GM20000 (cell line): ENCODE data around the gene USF1.

ENCODE experiments used
- DNase-seq: peaks from one replicate; pipeline ENCODE4 v3.0.0; 2012; ENCODE audit warnings: low spot score
- TF ChIP-seq, protein P1 (sequence below): IDR thresholded peaks from 2 replicates; pipeline ENCODE4 v1.5.1; 2012; ENCODE audit warnings: mild to moderate bottlenecking, control low read depth; ENCODE audit errors: extremely low read depth, missing control alignments

The USF1 gene

GRCh38 chr1:161054805-161055204, 9.0 kb upstream of the USF1 start:
- DNase-seq: no peak
- TF ChIP-seq, protein P1, sequence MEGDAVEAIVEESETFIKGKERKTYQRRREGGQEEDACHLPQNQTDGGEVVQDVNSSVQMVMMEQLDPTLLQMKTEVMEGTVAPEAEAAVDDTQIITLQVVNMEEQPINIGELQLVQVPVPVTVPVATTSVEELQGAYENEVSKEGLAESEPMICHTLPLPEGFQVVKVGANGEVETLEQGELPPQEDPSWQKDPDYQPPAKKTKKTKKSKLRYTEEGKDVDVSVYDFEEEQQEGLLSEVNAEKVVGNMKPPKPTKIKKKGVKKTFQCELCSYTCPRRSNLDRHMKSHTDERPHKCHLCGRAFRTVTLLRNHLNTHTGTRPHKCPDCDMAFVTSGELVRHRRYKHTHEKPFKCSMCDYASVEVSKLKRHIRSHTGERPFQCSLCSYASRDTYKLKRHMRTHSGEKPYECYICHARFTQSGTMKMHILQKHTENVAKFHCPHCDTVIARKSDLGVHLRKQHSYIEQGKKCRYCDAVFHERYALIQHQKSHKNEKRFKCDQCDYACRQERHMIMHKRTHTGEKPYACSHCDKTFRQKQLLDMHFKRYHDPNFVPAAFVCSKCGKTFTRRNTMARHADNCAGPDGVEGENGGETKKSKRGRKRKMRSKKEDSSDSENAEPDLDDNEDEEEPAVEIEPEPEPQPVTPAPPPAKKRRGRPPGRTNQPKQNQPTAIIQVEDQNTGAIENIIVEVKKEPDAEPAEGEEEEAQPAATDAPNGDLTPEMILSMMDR: no peak

GRCh38 chr1:161054232-161054631, 8.5 kb upstream of the USF1 start:
- TF ChIP-seq, protein P1: no peak
- DNase-seq: no peak

DNA sequence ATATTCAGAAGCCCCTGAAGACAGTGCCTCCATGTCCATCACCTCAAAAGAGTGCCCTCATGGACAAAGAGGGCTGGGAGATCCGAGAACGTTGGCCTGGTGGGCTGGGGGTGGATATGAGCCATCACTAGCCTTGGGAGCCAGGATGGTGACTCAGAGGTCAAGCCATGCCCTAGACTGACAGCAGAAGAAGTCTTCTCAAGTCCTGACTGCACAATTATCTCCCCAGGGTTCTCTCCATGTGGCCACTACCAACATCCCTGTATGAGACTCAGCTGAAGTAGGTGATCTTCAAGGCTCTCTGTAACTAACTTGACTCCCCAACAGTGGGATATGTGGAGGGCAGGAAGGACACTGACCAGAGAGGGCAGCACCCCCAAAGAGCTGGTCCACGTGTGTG, 7.1 kb upstream of the USF1 start:
- TF ChIP-seq, protein P1: no peak
- DNase-seq: no peak

- DNase-seq: no peak
- TF ChIP-seq, protein P1: no peak
Measured at GRCh38 chr1:161051219-161051618, 5.4 kb upstream of the USF1 start.

DNA sequence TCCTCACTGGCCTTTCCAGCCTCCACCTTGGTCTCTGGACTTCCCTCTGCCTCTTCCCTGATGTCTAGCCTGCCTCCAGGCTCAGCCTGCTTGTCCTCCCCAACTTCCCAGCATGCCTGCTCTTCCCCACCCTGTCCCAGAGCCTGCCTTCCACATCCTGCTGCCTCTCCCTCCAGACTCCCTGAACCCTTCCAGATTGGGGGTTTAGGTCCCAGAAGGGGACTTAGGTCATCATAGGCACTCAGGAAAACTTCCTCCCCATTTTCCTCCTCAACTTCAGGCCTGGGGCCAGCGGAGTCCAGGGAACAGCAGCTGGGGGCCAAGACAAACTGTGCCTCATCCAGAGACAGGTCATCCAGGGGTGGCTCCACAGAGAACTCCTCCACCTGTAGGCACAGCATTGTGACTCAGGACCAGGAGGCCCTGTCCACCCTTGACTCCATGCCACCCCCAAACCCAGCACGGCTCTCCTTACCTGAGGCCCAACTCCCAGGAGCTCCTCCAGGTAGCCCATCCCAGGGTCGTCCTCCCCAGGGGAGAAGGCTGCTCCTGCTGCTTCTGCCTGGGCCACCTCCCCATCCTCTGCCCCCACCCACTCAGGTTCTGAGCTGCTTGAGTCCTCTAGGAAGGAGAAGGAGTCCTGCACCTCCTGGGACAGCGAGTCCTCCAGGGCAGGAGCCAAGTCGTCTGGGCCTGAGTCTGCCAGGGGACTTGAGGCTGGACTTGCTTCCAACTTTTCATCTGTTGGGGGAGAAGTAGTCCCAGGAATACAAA, 3.4 kb upstream of the USF1 start:
- TF ChIP-seq, protein P1: no peak
- DNase-seq: no peak

DNA sequence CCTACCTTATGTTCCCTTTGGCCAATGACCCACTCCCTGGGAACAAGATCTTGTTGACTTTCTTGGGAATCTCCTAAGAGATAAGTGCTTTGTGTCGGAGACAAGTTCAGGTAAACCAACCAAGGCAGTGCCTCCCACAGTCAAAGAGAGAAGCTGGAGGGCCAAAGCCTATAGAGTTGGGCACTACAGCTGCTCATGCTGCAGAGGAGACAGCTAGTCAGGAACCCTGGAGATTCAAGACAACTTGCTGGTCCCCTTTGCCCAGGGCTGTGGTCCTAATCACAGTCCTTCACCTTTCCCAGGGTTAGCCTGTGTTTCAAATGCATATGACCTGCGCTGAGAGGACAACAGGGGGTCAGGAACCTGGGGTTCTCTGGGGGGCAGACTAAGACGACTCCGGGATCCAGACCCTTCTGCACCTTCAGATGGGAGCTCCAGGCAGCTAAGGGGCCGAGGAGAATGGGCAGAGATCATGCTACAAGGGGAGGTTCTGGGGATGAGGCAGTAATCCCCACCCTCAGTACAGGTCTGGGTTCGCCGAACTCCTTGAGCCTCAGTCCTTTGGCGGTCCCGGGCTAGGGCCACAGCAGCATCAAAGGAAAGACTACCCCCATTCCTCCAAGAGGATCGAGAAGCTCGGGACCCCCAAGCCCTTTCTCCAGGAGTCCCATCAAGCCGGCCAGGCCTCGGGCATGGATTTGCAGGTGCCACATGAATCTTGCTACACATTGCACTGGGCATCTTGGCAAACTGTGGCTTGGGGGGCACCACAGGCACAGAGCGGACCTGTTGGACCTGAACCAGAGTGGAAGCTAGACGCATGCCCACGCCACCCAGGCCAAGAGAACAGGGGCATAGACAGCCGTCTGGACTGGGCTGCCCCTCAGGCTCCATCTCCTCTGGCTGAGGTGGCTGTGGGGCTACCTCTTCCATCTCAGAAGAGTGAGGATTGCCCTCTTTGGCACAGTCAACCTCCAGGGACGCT, 2.0 kb upstream of the USF1 start:
- DNase-seq: no peak
- TF ChIP-seq, protein P1: no peak
